ENCODE data around the gene ASB2. TPM values are rescaled to one million over a fixed set of nuclear protein-coding genes. Genes with fewer than 3 reads are reported as not detected.

The ASB2 gene
- polyA plus RNA-seq, 3 donors = 0.25 to 2.5 (median 1.4) TPM

DNA sequence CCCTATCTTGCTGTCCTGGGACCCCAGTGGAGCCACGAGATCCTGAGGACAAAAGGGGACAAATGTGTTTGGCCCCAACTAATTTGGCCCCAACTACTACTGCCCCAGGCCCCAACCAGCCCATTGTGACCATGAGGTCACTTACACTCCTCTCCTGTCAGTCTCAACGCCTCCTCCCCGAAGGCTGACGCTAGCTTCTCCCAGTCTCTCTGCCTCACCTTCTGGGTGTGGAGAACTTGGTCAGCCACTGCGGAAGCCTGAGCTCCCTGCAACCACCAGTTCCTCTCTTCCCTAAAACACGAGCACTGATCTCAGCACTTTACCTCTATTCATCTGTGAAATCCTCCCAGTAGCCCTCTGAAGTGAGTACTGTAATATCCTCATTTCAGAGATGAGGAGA lies 35.9 kb downstream of the ASB2 start:
- Histone ChIP-seq H3K9me3 (replicated peaks in 1 of 2; ENCODE audit: control insufficient read depth in 1 of 2, insufficient read depth in 1 of 2, low read length in 2 of 2) (no peaks in the 10 kb centered on the region), H4K20me1 (ENCODE audit: insufficient read depth, low read length) (no peaks in the 10 kb centered on the region), H3K79me2 (ENCODE audit: insufficient read depth, low read length) (no peaks in the 10 kb centered on the region), H3K9ac (ENCODE audit: insufficient read depth, low read length, poor library complexity, severe bottlenecking) (no peak overlapping the region), H3K4me1 (ENCODE audit: control insufficient read depth in 1 of 2, insufficient read depth in 2 of 2, low read length in 2 of 2) (peaks cover 12 to 17% of the 10 kb centered on the region in 2 donors), H2AFZ (ENCODE audit: insufficient read depth, low read depth, low read length, poor library complexity, severe bottlenecking) (no peak overlapping the region), H3K4me3 (replicated peaks in 1 of 3; ENCODE audit: low read depth in 2 of 3, low read length in 3 of 3) (no peak overlapping the region), H3K27me3 (ENCODE audit: control insufficient read depth in 2 of 2, insufficient read depth in 2 of 2, low read length in 2 of 2) (peaks cover 0 to 8% of the 10 kb centered on the region in 2 donors), H3K4me2 (replicated peaks; ENCODE audit: extremely low read depth, low read length, poor library complexity, severe bottlenecking) (no peak overlapping the region), H3K36me3 (replicated peaks in 1 of 2; ENCODE audit: control insufficient read depth in 1 of 2, insufficient read depth in 2 of 2, low read length in 2 of 2) (no peaks in the 10 kb centered on the region), H3K27ac (ENCODE audit: low read depth in 1 of 2, low read length in 2 of 2) (no peak overlapping the region)
- peaks cover 0 to 5% (median 0%) of the 10 kb centered on the region in 7 donors for H3K9me3 Mint-ChIP-seq
- TF ChIP-seq, protein P1, sequence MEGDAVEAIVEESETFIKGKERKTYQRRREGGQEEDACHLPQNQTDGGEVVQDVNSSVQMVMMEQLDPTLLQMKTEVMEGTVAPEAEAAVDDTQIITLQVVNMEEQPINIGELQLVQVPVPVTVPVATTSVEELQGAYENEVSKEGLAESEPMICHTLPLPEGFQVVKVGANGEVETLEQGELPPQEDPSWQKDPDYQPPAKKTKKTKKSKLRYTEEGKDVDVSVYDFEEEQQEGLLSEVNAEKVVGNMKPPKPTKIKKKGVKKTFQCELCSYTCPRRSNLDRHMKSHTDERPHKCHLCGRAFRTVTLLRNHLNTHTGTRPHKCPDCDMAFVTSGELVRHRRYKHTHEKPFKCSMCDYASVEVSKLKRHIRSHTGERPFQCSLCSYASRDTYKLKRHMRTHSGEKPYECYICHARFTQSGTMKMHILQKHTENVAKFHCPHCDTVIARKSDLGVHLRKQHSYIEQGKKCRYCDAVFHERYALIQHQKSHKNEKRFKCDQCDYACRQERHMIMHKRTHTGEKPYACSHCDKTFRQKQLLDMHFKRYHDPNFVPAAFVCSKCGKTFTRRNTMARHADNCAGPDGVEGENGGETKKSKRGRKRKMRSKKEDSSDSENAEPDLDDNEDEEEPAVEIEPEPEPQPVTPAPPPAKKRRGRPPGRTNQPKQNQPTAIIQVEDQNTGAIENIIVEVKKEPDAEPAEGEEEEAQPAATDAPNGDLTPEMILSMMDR (IDR thresholded peaks at IDR 0.05) = no peak
- DNase-seq = no peak
- H3K36me3 Mint-ChIP-seq = peaks cover 10 to 44% of the 10 kb centered on the region in 2 donors
- peaks cover 13 to 19% (median 15%) of the 10 kb centered on the region in 3 donors for H3K27me3 Mint-ChIP-seq (ENCODE audit: low read depth in 3 of 3)
- peaks cover 14% of the 10 kb centered on the region for H3K4me1 Mint-ChIP-seq
- 79% methylated on average over 6 of the region's 6 CpGs for WGBS (ENCODE audit: insufficient coverage)
- intact Hi-C loops (cut with micrococcal nuclease) = loop anchor here in 1 of 2 donors (2.0 kb wide), 1 partner anchor 30 kb away; no protein-coding TSS in a partner anchor
- H3K4me3 Mint-ChIP-seq = no peak overlapping the region
- peak overlapping the region in 4 of 7 donors; percentile 9 to 69 (median 46) for H3K27ac Mint-ChIP-seq

GRCh38 chr14:93939304-93940229 lies 36.8 kb downstream of the ASB2 start:
- Histone ChIP-seq H3K27me3 (ENCODE audit: control insufficient read depth in 2 of 2, insufficient read depth in 2 of 2, low read length in 2 of 2) (peaks cover 0 to 8% of the 10 kb centered on the region in 2 donors), H3K4me1 (ENCODE audit: control insufficient read depth in 1 of 2, insufficient read depth in 2 of 2, low read length in 2 of 2) (peaks cover 12 to 17% of the 10 kb centered on the region in 2 donors), H3K9me3 (replicated peaks in 1 of 2; ENCODE audit: control insufficient read depth in 1 of 2, insufficient read depth in 1 of 2, low read length in 2 of 2) (no peaks in the 10 kb centered on the region), H3K27ac (ENCODE audit: low read depth in 1 of 2, low read length in 2 of 2) (no peak overlapping the region), H3K79me2 (ENCODE audit: insufficient read depth, low read length) (no peaks in the 10 kb centered on the region), H3K4me2 (replicated peaks; ENCODE audit: extremely low read depth, low read length, poor library complexity, severe bottlenecking) (peak overlapping the region; percentile 75), H3K9ac (ENCODE audit: insufficient read depth, low read length, poor library complexity, severe bottlenecking) (peak overlapping the region; percentile 49), H4K20me1 (ENCODE audit: insufficient read depth, low read length) (no peaks in the 10 kb centered on the region), H2AFZ (ENCODE audit: insufficient read depth, low read depth, low read length, poor library complexity, severe bottlenecking) (peak overlapping the region; percentile 80), H3K4me3 (replicated peaks in 1 of 3; ENCODE audit: low read depth in 2 of 3, low read length in 3 of 3) (peak overlapping the region in 2 of 3 experiments; percentile 8 to 70), H3K36me3 (replicated peaks in 1 of 2; ENCODE audit: control insufficient read depth in 1 of 2, insufficient read depth in 2 of 2, low read length in 2 of 2) (no peaks in the 10 kb centered on the region)
- Mint-ChIP-seq H3K9me3 (peaks cover 0 to 5% (median 0%) of the 10 kb centered on the region in 7 donors), H3K27me3 (ENCODE audit: low read depth in 3 of 3) (peaks cover 13 to 19% (median 16%) of the 10 kb centered on the region in 3 donors), H3K4me3 (peak overlapping the region; percentile 70 to 82), H3K27ac (peak overlapping the region in 3 of 7 donors; percentile 36 to 54 (median 42)), H3K36me3 (peaks cover 10 to 43% of the 10 kb centered on the region in 2 donors), H3K4me1 (peaks cover 14% of the 10 kb centered on the region)
- TF ChIP-seq, protein P1 (IDR thresholded peaks at IDR 0.05) = peak; percentile 97
- 6% methylated on average over 82 of the region's 84 CpGs for WGBS (ENCODE audit: insufficient coverage)
- intact Hi-C loops (cut with micrococcal nuclease) = loop anchor here (1.0 to 10.0 kb wide), 5 partner anchors 31 to 235 kb away; partner anchors contain the start of genes ASB2 (in 1 of the 2) and PPP4R4 (in 1 of the 2)
- DNase-seq = peak; percentile 83 to 86 (median 86)
